GM10847 (cell line): Measurements from ENCODE around the gene TBC1D1.

ENCODE experiments used
- POLR2A ChIP-seq: IDR thresholded peaks from 2 replicates; pipeline ENCODE4 v1.6.1; 2011; ENCODE audit not compliant: insufficient read length; ENCODE audit errors: extremely low read depth

The TBC1D1 gene

DNA sequence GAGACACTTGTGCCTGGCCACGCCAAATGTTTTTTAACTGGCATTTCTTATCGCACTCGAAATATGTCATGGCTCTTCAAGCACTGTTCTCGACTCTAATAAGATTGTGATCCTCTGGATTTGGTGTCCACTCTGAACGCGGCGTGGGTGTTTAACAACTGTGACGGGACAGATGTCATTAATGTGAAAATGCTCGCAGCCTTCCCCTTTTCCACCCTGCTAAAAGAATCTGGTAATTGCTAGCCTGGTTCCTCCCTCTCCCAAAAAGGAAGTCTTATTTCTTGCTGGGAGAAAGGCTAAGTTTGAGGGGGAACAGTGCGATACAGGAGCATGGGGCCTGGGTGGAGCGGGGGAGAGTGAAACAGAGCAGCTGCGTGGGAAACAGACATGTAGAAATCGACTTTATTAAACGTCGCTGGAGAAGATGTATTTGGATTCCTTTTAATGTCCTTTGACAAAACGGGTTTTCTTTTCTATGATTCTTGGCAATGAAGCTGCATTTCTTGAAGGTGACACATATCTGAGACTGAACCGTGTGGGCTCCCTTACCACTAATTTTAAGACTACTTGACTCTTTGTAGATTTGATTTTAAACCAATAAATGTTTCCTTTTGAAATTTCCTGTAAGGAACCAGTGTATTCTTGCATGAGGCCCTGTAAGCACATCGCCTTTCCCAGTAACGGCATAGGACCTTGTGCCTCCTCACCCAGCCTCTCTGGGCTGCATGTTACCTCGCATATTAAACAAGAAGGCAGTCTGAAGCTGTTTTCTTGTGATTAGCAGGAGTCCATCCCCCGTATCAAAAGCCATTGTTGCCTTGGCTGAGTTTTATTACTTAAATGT lies 17.8 kb downstream of the TBC1D1 start:
- no peak for TF ChIP-seq POLR2A

DNA sequence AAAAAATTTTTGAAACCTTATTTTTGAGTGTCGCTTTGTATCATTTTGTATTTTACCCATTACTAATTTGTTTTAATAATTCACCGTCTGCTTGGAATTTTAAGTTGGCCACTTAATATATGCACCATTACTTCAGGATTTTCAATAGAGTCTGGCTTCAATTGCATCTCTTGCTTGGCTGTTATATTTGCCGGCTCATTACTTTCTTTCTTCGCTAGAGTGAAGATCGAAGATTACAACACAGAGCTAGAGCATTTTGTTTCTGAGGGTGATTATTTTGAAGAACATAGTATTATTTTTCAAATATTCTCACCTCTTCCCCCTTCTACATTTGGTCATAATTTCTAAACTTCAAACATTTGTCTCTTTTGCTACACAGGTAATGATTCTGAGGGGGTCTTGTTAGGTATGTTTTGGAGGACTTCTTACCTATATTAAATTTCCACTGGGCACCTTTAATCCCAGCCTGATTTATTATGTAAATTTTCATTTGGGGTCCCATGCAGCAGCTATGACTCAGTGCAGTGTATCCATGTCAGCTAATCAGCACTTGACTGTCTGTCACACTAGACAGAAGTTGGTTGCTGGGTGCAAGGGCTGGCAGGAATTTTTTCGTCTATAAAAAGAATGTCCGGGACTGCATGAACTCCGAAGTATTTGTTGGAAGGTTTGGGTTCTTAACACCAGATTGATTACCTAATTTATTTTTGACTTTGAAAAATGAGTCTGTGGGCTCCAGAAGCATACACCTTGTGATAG lies 18.6 kb downstream of the TBC1D1 start:
- TF ChIP-seq POLR2A = no peak

- no peak for TF ChIP-seq POLR2A
Measured at GRCh38 chr4:37910091-37910486, 19.2 kb downstream of the TBC1D1 start.

GRCh38 chr4:37914539-37914938 lies 23.7 kb downstream of the TBC1D1 start:
- TF ChIP-seq POLR2A = no peak

DNA sequence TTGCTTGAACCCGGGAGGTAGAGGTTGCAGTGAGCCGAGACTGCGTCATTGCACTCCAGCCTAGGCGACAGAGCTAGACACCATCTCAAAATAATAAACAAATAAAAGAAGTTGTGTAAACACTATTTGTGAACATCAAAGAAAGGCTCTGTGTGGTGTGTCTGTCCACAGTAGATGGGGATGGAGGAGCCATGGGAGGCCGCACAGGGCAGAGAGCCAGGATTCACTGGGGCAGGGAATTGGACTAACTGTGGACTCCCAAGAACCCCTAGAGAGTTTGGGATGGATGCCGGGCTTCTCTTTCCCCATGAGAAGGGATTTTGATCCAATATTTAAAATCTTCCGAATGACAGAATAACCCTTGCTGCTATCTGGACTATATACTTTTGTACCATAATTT lies 26.5 kb downstream of the TBC1D1 start:
- TF ChIP-seq POLR2A = no peak

DNA sequence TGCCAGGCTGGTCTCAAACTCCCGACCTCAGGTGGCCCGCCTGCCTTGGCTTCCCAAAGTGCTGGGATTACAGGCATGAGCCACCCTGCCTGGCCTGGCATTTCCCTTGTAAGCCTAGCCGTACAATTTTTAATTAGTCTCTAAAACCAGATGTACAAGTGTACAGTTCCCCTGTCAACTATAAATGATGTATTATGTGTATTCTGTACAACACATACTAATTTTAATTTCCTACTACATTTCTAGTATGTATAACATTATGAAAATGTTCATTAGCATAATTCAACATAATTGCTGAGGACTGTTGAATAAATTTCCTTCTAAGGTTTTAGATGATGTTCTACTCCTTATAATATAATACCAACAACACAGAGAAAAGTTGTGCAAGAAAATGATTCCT lies 27.8 kb downstream of the TBC1D1 start:
- TF ChIP-seq POLR2A = no peak

GRCh38 chr4:37922328-37922727 lies 31.4 kb downstream of the TBC1D1 start:
- no peak for TF ChIP-seq POLR2A

DNA sequence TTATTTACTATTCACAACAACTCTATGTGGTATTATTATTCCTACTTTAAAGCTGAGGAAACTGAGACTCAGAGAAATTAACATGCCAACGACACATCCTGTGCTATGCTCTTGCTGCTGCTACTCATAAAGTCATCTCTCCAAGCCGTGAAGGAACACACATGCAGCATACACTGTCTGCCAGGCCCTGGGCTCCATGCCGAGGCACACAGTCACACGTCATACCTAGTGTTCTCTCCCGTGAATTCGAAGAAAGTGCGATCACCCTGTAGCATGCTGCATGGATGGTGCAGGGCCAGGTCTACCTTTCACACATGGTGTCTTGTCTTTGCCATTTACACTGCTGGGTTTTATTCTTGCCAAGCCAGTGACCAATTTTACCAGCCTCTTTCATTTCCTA lies 34.1 kb downstream of the TBC1D1 start:
- no peak for TF ChIP-seq POLR2A

DNA sequence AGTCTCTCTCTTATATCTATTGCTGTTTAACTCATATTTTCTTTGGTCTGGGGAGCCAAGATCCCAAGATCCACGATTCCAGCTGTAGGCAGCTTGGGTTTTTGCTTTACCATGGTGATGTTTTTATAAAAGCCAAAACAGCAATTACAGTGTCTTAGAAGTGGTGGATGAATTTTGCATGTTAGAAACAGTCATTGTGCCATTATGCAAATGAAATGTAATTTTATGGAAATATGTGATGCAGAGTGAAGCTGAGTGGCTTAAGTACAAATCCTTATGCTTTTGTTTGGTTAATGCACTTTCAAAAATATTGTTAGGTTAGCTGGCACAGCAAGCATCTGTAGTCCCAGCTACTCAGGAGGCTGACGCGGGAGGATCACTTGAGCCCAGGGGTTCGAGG lies 36.5 kb downstream of the TBC1D1 start:
- no peak for TF ChIP-seq POLR2A

- TF ChIP-seq POLR2A = no peak
Measured at GRCh38 chr4:37928426-37929416, 37.8 kb downstream of the TBC1D1 start.

DNA sequence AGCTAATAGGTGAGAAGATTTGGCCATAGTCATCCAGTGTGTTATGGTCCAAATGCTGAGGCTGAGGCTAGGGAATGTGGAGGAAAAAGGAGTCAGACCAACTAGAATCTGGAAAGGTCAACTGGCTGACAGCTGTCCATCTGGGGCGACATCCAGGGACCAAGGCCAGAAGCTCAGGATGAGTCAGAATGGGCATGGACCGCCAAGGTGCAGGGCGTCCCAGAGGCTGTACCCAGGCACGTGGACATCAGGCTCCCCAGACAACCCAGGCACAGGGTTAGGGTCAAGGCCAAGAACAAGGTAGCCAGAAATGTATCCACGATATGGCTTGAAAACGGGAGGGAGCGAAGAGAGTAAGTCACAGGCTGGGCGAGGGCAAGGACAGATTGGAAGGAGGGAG lies 43.2 kb downstream of the TBC1D1 start:
- no peak for TF ChIP-seq POLR2A

DNA sequence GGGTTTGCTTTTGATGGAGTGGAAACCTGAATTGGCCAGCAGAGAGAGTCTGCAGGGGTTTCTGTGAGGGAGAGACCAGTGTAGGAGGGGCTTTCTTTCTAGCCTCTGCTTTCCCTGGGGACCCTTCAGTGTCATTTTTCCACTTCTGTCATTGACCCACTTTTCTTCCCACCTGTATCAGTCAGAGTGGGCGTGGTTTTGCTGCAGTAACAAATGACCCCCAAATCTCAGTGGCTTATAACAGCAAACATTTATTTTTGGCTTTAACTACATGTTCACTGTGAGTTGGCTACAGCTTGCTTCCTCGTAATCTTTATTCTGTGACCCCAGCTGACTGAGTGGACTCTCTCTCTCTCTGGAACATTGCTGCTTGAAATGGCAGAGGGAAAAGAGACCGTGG lies 43.7 kb downstream of the TBC1D1 start:
- no peak for TF ChIP-seq POLR2A

- no peak for TF ChIP-seq POLR2A
Measured at GRCh38 chr4:37935026-37935425, 44.1 kb downstream of the TBC1D1 start.

- no peak for TF ChIP-seq POLR2A
Measured at GRCh38 chr4:37936889-37937498, 46.1 kb downstream of the TBC1D1 start.

DNA sequence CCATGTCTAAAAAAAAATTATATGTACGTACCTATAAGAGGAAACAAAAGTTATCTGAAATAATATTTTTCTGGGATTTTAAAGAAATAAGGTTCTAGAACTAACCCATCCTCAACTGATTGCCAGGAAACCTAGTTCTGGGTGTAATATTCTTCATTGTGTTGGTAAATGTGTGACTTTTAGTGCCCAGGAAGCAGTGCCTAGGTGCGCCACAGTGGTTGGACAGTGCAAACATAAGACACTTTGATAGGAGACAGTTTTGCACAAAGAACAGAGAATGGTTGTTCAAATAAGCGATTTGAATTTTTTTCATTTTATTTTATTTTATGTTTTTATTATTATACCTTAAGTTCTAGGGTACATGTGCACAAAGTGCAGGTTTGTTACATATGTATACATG lies 47.3 kb downstream of the TBC1D1 start:
- no peak for TF ChIP-seq POLR2A

- TF ChIP-seq POLR2A = no peak
Measured at GRCh38 chr4:37946503-37947179, 55.8 kb downstream of the TBC1D1 start.
